IMR-90 (cell line): ENCODE measurements around the gene MYCBP2.
A peak's percentile ranks its signal among the peaks of the same experiment; 100 is the strongest.

Experiments used
- BHLHE40 ChIP-seq: fragments of 150-350 bp; IDR thresholded peaks from 2 replicates; pipeline ENCODE4 v1.6.1; 2016; ENCODE audit warnings: mild to moderate bottlenecking, low read depth, low read length
- CEBPB ChIP-seq: IDR thresholded peaks from 2 replicates; pipeline ENCODE4 v1.6.1; 2012; ENCODE audit warnings: low read depth, low read length, improper control_type of control experiment
- CHD1 ChIP-seq: IDR thresholded peaks from 2 replicates; pipeline ENCODE4 v1.6.1; 2012; ENCODE audit warnings: low read depth, low read length, improper control_type of control experiment
- CTCF ChIP-seq: conservative IDR thresholded peaks from 2 replicates; pipeline ENCODE4 v1.5.1; 2012; ENCODE audit warnings: mild to moderate bottlenecking, low read depth, low read length, improper control_type of control experiment
- ELK1 ChIP-seq: fragments of 150-350 bp; IDR thresholded peaks from 2 replicates; pipeline ENCODE4 v1.6.1; 2016; ENCODE audit warnings: low read depth, mild to moderate bottlenecking, low read length, moderate library complexity, borderline replicate concordance
- FOS ChIP-seq: fragments of 150-350 bp; IDR thresholded peaks from 2 replicates; pipeline ENCODE4 v1.6.1; 2016; ENCODE audit warnings: low read depth, low read length
- MAFK ChIP-seq: IDR thresholded peaks from 2 replicates; pipeline ENCODE4 v1.6.1; 2012; ENCODE audit warnings: low read depth, low read length, improper control_type of control experiment
- MXI1 ChIP-seq: IDR thresholded peaks from 2 replicates; pipeline ENCODE4 v1.6.1; 2012; ENCODE audit warnings: low read depth, mild to moderate bottlenecking, low read length, moderate library complexity, borderline replicate concordance
- POLR2A ChIP-seq: IDR thresholded peaks from 2 replicates; pipeline ENCODE4 v1.6.1; 2012; ENCODE audit warnings: mild to moderate bottlenecking, low read depth, low read length
- RCOR1 ChIP-seq: IDR thresholded peaks from 2 replicates; pipeline ENCODE4 v1.6.1; 2012; ENCODE audit warnings: mild to moderate bottlenecking, low read length, improper control_type of control experiment; ENCODE audit not compliant: insufficient replicate concordance
- SMC3 ChIP-seq: fragments of 150-350 bp; IDR thresholded peaks from 2 replicates; pipeline ENCODE4 v1.6.1; 2016; ENCODE audit warnings: low read depth, mild to moderate bottlenecking, antibody characterized with exemption, low read length, moderate library complexity
- TF ChIP-seq, protein P1 (sequence below): fragments of 150-350 bp; IDR thresholded peaks from 2 replicates; pipeline ENCODE4 v1.6.1; 2017; ENCODE audit warnings: mild to moderate bottlenecking, antibody characterized with exemption, low read length, low read depth

DNA sequence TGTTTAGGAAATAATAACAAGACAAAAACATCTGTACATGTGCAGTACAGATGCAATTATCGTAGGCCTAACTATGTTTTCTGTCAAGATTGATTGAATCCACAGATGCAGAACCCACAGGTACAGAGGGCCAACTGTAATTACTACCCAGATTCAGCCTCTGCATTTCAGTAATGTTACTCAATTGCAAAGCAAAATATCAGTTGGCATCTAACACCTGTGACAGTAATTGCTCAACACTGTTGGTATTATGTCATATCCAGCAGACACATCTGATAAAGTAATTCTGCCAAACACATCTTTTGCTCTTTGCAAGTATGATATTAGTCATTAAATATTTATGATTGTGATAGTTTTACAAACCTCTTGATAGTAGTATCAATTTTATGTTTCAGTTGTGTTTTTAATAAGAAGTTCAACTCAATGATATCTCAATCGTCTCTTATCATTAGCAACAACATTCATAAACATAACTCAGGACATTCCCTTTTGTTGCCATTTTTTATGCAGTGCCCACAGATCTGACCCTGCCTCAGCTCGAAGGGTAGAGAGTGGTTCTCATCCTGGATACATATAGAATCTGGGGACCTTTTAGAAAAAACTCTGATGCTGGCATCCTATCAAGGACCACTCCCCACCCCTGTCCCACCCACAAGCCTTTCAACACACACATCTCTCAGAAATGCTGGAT, 104.7 kb downstream of the MYCBP2 start:
- TF ChIP-seq, protein P1, sequence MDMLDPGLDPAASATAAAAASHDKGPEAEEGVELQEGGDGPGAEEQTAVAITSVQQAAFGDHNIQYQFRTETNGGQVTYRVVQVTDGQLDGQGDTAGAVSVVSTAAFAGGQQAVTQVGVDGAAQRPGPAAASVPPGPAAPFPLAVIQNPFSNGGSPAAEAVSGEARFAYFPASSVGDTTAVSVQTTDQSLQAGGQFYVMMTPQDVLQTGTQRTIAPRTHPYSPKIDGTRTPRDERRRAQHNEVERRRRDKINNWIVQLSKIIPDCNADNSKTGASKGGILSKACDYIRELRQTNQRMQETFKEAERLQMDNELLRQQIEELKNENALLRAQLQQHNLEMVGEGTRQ = no peak
- TF ChIP-seq CTCF = no peak
- no peak for TF ChIP-seq ELK1
- TF ChIP-seq RCOR1 = no peak
- TF ChIP-seq MXI1 = no peak
- no peak for TF ChIP-seq FOS
- no peak for TF ChIP-seq POLR2A
- no peak for TF ChIP-seq BHLHE40
- TF ChIP-seq SMC3 = no peak
- TF ChIP-seq CEBPB = 0 out of 2 replicates have a peak, but pooled peaks have one; percentile 16
- TF ChIP-seq MAFK = no peak
- no peak for TF ChIP-seq CHD1
